GM12892 (cell line): ENCODE results near the gene ACTN1.

Source experiments
- POLR2A ChIP-seq: IDR thresholded peaks from 2 replicates; pipeline ENCODE4 v1.6.1; 2011; ENCODE audit warnings: low read depth, low read length, control low read depth
- POLR2AphosphoS5 ChIP-seq: IDR thresholded peaks from 2 replicates; pipeline ENCODE4 v1.6.1; 2011; ENCODE audit warnings: low read depth, low read length, control low read depth
- TAF1 ChIP-seq: IDR thresholded peaks from 2 replicates; pipeline ENCODE4 v1.6.1; 2011; ENCODE audit warnings: low read depth, mild to moderate bottlenecking, control low read depth, low read length, borderline replicate concordance

DNA sequence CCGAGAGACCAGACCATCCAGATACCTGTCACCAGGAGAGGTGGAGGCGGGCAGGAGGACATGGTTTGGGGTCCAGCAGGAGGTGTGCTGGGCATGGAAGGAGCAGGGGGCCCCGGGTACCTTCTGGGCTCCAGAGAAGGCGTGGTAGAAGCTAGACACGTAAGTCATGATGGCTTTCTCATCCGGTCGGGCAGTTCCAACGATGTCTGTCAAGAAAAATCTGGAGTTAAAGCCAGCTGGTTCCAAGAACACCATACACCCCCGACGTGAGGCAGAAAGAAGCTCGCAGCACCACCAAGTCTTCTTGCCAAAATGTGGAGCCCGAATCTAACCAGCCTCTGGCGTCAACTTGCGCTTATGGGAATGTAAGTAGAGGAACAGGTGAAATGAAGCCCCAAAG lies 76.7 kb downstream of the ACTN1 start:
- TF ChIP-seq POLR2AphosphoS5 (no peak), POLR2A (no peak), TAF1 (no peak)
